ENCODE measurements around the gene RNU4-1. TPM values are rescaled to one million over a fixed set of nuclear protein-coding genes. Genes with fewer than 3 reads are reported as not detected.

RNU4-1 gene
- total and polyA plus RNA-seq, 8 donors, result 597 to 2,620 (median 1,226) TPM; not detected in 2

- H3K36me3 ChIP-seq, result no peaks in the 10 kb centered on the region
- 1 to 8% methylated on average over 5 of the region's 5 CpGs for WGBS, 2 donors
- TF ChIP-seq CTCF (IDR thresholded peaks at IDR 0.05), result no peak
- FAIRE-seq (no peak), ATAC-seq (peak in 3 of 4 donors; percentile 3 to 10 (median 6)), DNase-seq (no peak)
- H3K4me1 ChIP-seq, result peaks cover 0 to 27% (median 14%) of the 10 kb centered on the region in 3 donors
- intact Hi-C loops (cut with DNase I), result loop anchor here (5.0 to 10.0 kb wide), 2 partner anchors 36 to 49 kb away; no protein-coding TSS in a partner anchor
- no peaks in the 10 kb centered on the region for H3K9me3 ChIP-seq
- peak overlapping the region in 2 of 4 donors; percentile 78 to 91 for H3K4me3 ChIP-seq
- no peaks in the 10 kb centered on the region for H3K27me3 ChIP-seq
- H3K27ac ChIP-seq, result peak overlapping the region; percentile 39 to 77 (median 58)
Observed at GRCh38 chr12:120263748-120264085, 29.3 kb downstream of the RNU4-1 start.

GRCh38 chr12:120262852-120263747, 29.9 kb downstream of the RNU4-1 start:
- Histone ChIP-seq H3K4me3 (peak overlapping the region in 2 of 4 donors; percentile 78 to 91), H3K36me3 (no peaks in the 10 kb centered on the region), H3K27me3 (no peaks in the 10 kb centered on the region), H3K9me3 (no peaks in the 10 kb centered on the region), H3K27ac (peak overlapping the region; percentile 39 to 77 (median 58)), H3K4me1 (peaks cover 0 to 27% (median 14%) of the 10 kb centered on the region in 3 donors)
- no peak for FAIRE-seq
- peak in 1 of 6 donors; percentile 70 for DNase-seq
- intact Hi-C loops (cut with DNase I), result loop anchor here (5.0 to 10.0 kb wide), 2 partner anchors 36 to 48 kb away; no protein-coding TSS in a partner anchor
- ATAC-seq, result peak in 3 of 4 donors; percentile 4 to 5 (median 5)
- 29 to 30% methylated on average over 15 of the region's 15 CpGs for WGBS, 2 donors
- no peak for TF ChIP-seq CTCF (IDR thresholded peaks at IDR 0.05)

- peak overlapping the region in 1 of 4 donors; percentile 78 for H3K4me3 ChIP-seq
- H3K27ac ChIP-seq, result peak overlapping the region in 3 of 4 donors; percentile 56 to 77 (median 59)
- no peak for ATAC-seq
- H3K36me3 ChIP-seq, result no peaks in the 10 kb centered on the region
- TF ChIP-seq CTCF (IDR thresholded peaks at IDR 0.05), result no peak
- no peaks in the 10 kb centered on the region for H3K9me3 ChIP-seq
- no peak for FAIRE-seq
- H3K27me3 ChIP-seq, result no peaks in the 10 kb centered on the region
- intact Hi-C loops (cut with DNase I), result loop anchor here (5.0 to 10.0 kb wide), 2 partner anchors 35 to 47 kb away; no protein-coding TSS in a partner anchor
- 72 to 76% methylated on average over 10 of the region's 10 CpGs for WGBS, 2 donors
- H3K4me1 ChIP-seq, result peaks cover 0 to 31% (median 16%) of the 10 kb centered on the region in 3 donors
- no peak for DNase-seq
Observed at GRCh38 chr12:120261951-120262851, 30.8 kb downstream of the RNU4-1 start.

- H3K27ac ChIP-seq, result no peak overlapping the region
- H3K4me1 ChIP-seq, result peaks cover 3 to 40% (median 23%) of the 10 kb centered on the region in 3 donors
- no peak for ATAC-seq
- intact Hi-C loops (cut with DNase I), result loop anchor here (5.0 to 10.0 kb wide), 2 partner anchors 33 to 46 kb away; no protein-coding TSS in a partner anchor
- WGBS, 2 donors, result 93 to 97% methylated on average over 5 of the region's 5 CpGs
- no peaks in the 10 kb centered on the region for H3K36me3 ChIP-seq
- no peaks in the 10 kb centered on the region for H3K27me3 ChIP-seq
- no peak for TF ChIP-seq CTCF (IDR thresholded peaks at IDR 0.05)
- FAIRE-seq, result no peak
- no peak for DNase-seq
- H3K9me3 ChIP-seq, result no peaks in the 10 kb centered on the region
- no peak overlapping the region for H3K4me3 ChIP-seq
Observed at GRCh38 chr12:120260607-120261006, 32.4 kb downstream of the RNU4-1 start.
